Uterine smooth muscle cell (primary cell): Measurements from ENCODE around the gene SKP1. TPM values are rescaled to one million over a fixed set of nuclear protein-coding genes. Genes with fewer than 3 reads are reported as not detected.

Source experiments
- total RNA-seq: library from RNA; depleted of rRNA; stranded (reverse); fragments of >200 nt; gene quantifications from 2 replicates; pipeline ENCODE4 v1.2.3, GENCODE V29; 2014

Gene SKP1
- 236 and 284 TPM in 2 replicates for total RNA-seq

GRCh38 chr5:134176511-134177368, at the start of gene SKP1:
Gene SKP1, minus strand, starts transcription at chr5:134176950. Its CDS starts 2,928 bp downstream, at chr5:134174022.

DNA sequence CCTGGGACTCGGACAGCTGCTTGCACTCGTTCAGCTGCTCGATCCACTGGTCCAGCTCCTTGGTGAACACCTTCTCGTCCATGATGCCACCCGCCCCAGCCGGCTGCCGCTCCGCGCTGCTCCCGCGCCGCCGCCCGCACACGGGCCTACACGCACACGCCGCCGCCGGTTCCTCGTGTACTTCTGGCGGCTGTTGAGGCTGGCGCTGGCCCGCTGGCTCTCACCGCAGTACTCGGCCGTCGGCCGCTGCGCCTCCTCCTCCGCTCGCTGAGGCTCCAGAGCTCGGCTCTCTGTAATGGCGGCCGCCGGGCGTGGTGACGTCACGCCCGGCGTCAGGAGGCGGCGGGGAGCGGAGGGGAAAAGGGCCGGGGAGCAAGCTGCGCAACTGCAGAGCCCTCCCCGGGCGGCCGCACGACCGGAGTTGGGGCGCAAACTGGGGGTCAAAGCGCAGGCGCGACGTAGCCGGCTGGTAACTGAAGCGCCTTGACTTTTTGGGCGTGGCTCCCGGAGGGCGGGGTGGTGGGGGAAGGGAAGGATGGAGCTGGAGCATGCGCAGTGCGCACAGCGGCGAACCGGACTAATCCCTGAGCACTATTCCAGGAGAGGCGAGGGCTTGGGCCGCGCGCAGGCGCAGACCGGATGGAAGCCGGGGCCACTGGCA, 49.2 kb upstream of the SKP1 start, which contains the start of gene PPP2CA:
Gene PPP2CA (minus strand): TSS at position 294 of the 661 bp plus-strand sequence. CDS start 212 bp downstream, at position 82.

DNA sequence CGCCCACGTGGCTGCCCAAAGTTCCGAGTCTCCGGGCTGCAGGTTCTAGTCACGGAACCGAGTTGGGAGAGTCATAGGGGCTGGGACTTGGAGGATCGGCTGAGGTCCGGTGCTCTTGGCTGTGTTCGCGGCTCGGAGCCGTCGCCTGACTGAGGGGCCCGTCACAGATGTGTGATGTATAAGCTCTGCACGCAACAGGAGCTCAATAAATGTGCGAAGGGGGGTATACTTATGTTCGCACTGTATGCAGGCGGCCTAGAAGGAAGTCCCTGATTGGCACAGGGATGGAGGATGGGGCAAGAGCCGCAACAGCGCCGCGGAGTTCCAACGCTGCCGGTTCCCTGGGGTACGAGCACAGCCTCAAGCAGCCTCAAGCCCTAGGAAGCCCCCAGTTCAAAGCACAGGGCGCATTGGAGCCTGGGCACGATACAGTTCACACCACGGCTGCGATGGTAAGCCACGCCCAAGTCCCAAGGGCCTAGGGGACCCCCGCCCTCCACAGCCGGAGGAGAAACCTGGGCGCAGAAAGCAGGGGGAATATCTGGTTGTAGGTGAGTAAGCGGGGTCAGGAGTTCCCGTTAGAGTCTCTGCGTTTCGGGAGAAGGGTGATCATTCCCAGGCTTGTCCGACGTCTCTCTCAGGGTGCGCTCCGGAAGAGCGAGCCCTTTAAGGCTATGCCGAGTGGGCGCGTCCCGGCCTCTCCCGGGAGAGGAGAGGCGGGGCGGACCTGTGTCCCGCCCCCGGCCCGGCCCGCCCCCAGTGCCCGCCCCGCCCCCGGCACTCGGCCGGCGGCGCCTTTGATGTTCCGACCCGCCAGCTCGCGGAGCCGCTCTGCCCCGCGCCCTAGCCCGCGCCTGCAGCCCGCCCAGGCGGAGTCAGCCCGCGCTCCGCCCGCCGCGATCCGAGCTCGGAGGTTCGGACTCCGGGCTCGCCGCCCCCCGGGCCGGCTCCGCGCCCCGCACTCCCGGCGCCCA, 62.6 kb downstream of the SKP1 start, which contains the start of gene TCF7:
Gene TCF7 (plus strand): TSS at position 780 of the 974 bp plus-strand sequence. CDS start 226 bp downstream, outside the sequence.

Other genes with a start within 250 kb of the SKP1 start
- 38.6 and 43.1 TPM in 2 replicates for gene C5orf15, start 208.3 kb downstream of the SKP1 start, total RNA-seq
- gene VDAC1, start 172.0 kb downstream of the SKP1 start, total RNA-seq = 353 and 470 TPM in 2 replicates
- gene TCF7, start 62.3 kb downstream of the SKP1 start, total RNA-seq = 0.37 and 2.0 TPM in 2 replicates
- gene PPP2CA, start 49.1 kb upstream of the SKP1 start, total RNA-seq = 117 and 223 TPM in 2 replicates
- 2.0 and 4.6 TPM in 2 replicates for gene CDKL3, start 190.2 kb upstream of the SKP1 start, total RNA-seq
- gene UBE2B, start 194.6 kb upstream of the SKP1 start, total RNA-seq = 28.0 and 28.2 TPM in 2 replicates
- gene CDKN2AIPNL, start 234.9 kb upstream of the SKP1 start, total RNA-seq = 23.6 and 42.1 TPM in 2 replicates